Glutamatergic neuron (in vitro differentiated cells): ENCODE measurements around the gene IQCC. TPM values are rescaled to one million over a fixed set of nuclear protein-coding genes. Genes with fewer than 3 reads are reported as not detected.
A peak's percentile ranks its signal among the peaks of the same experiment; 100 is the strongest.
"Not testable (repeated sequence)": the region's sequence is repeated elsewhere in the genome, so short reads cannot be mapped to it uniquely, and the experiment has no call there.

Experiments used
- DNase-seq: peaks from one replicate; pipeline ENCODE4 v3.0.0; 2022
- H3K27ac Mint-ChIP-seq: one replicate; pipeline ENCODE4 v1.8.0; 2020; ENCODE audit warnings: mild to moderate bottlenecking, mixed read lengths, inconsistent platforms; ENCODE audit not compliant: unreplicated experiment
- H3K27me3 Mint-ChIP-seq: one replicate; pipeline ENCODE4 v1.8.0; 2020; ENCODE audit warnings: mild to moderate bottlenecking, moderate library complexity, mixed read lengths, inconsistent platforms; ENCODE audit not compliant: unreplicated experiment
- H3K36me3 Mint-ChIP-seq: one replicate; pipeline ENCODE4 v1.8.0; 2020; ENCODE audit warnings: mild to moderate bottlenecking, mixed read lengths, inconsistent platforms; ENCODE audit not compliant: unreplicated experiment
- H3K4me1 Mint-ChIP-seq: one replicate; pipeline ENCODE4 v1.8.0; 2020; ENCODE audit warnings: mild to moderate bottlenecking, low read depth, mixed read lengths, inconsistent platforms; ENCODE audit not compliant: unreplicated experiment
- H3K4me3 Mint-ChIP-seq: one replicate; pipeline ENCODE4 v1.8.0; 2020; ENCODE audit warnings: mild to moderate bottlenecking, mixed read lengths, inconsistent platforms; ENCODE audit not compliant: unreplicated experiment
- H3K9me3 Mint-ChIP-seq: one replicate; pipeline ENCODE4 v1.8.0; 2020; ENCODE audit warnings: mild to moderate bottlenecking, moderate library complexity, mixed read lengths, inconsistent platforms; ENCODE audit not compliant: unreplicated experiment
- long read RNA-seq: library from polyadenylated mRNA; unstranded; transcript quantifications from one replicate; pipeline ENCODE4 v2.0.0, GENCODE V29; 2020; ENCODE audit not compliant: unreplicated experiment
- total RNA-seq: library from RNA; stranded (reverse); fragmentation: NEBNext Ultra II Directional; extraction: Animal tissue kit (Norgen Biotek cat#: 25700); gene quantifications from one replicate; pipeline ENCODE4 v1.2.1, GENCODE V29; 2021; ENCODE audit not compliant: unreplicated experiment
- TF ChIP-seq, protein P1 (sequence below): fragments of 200-600 bp; sonication (generic); IDR thresholded peaks from one replicate; pipeline ENCODE4 v1.5.0; 2021; ENCODE audit not compliant: partially characterized antibody, unreplicated experiment

Gene IQCC
- 2.7 TPM for total RNA-seq
- long read RNA-seq, partial matches to known transcripts, result 0 of 3 reads
- long read RNA-seq, other reads (novel, unspliced or antisense), result 1 of 3 reads

DNA sequence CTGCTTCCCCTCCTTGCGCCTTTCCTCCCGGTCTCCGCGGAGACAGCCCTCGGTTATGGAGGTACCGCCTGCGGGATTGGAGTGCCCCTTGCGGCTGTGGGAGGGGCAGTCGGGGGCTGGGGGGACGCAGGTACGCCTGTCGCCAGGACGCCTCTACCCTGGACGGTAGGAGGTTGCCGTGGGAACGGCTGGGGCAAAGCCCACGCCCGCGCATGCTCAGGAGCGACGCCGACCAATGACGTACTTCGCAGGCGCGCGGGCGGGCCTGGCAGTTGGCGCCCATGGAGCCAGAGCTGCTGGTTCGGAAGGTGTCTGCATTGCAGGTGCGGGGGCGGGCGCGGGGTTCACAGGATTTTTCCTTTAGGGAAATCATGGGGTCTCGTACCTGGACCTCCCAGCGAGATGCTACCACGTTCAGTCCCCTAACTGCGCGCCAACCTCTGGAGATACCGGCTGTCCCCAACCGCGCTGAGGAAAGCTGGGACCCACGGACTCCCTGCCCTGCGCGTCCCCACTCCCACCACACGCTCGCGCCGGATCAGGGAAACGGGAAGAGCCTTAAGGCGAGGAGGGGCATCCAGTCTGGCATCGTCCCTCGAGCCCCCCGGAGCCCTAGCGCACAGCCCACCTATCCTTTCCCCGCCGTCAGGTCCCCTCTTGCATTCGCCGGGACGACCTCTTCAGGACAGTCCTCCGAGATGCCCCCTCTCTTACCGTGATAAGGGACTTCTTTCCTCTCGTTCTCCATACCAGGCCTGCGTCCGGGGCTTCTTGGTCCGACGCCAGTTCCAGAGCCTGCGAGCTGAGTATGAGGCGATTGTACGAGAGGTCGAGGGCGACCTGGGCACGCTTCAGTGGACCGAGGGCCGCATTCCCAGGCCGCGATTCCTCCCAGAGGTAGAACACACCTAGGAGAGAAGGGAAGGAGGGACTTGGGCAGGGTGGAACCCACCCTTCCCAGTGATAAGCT is at the start of gene IQCC:
Gene IQCC, plus strand, starts transcription at position 271 of the 970 bp plus-strand sequence. Its CDS starts 11 bp downstream, at position 282.
- peak; percentile 88 for DNase-seq
- peaks cover 3% of the 10 kb centered on the region for H3K4me1 Mint-ChIP-seq
- H3K27ac Mint-ChIP-seq, result peak within 1 kb of the TSS; percentile 62
- peaks cover 12% of the 10 kb centered on the region for H3K27me3 Mint-ChIP-seq
- peak within 1 kb of the TSS; percentile 91 for H3K4me3 Mint-ChIP-seq
- TF ChIP-seq, protein P1, sequence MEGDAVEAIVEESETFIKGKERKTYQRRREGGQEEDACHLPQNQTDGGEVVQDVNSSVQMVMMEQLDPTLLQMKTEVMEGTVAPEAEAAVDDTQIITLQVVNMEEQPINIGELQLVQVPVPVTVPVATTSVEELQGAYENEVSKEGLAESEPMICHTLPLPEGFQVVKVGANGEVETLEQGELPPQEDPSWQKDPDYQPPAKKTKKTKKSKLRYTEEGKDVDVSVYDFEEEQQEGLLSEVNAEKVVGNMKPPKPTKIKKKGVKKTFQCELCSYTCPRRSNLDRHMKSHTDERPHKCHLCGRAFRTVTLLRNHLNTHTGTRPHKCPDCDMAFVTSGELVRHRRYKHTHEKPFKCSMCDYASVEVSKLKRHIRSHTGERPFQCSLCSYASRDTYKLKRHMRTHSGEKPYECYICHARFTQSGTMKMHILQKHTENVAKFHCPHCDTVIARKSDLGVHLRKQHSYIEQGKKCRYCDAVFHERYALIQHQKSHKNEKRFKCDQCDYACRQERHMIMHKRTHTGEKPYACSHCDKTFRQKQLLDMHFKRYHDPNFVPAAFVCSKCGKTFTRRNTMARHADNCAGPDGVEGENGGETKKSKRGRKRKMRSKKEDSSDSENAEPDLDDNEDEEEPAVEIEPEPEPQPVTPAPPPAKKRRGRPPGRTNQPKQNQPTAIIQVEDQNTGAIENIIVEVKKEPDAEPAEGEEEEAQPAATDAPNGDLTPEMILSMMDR, result no peak
- peaks cover 14% of the 10 kb centered on the region for H3K9me3 Mint-ChIP-seq
- H3K36me3 Mint-ChIP-seq, result no peaks in the 10 kb centered on the region

DNA sequence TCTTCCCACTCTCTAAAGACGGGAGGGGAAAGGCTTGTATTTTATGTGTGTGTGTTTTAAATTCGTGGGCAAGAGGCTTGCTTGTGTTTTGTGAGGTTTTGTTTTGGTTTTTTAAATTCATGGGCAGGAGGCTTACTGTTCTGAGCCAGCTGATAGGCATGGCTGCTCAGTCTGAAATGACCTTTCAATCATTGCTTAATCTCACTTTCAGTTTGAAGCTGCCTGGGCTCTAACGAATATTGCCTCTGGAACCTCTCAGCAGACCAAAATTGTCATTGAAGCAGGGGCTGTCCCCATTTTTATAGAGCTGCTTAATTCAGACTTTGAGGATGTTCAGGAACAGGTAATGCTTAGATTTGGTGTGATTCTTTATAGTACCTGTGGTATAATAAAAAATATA is 46.3 kb upstream of the IQCC start:
- H3K27ac Mint-ChIP-seq, result no peak overlapping the region
- H3K9me3 Mint-ChIP-seq, result no peaks in the 10 kb centered on the region
- H3K36me3 Mint-ChIP-seq, result peaks cover 4% of the 10 kb centered on the region

DNA sequence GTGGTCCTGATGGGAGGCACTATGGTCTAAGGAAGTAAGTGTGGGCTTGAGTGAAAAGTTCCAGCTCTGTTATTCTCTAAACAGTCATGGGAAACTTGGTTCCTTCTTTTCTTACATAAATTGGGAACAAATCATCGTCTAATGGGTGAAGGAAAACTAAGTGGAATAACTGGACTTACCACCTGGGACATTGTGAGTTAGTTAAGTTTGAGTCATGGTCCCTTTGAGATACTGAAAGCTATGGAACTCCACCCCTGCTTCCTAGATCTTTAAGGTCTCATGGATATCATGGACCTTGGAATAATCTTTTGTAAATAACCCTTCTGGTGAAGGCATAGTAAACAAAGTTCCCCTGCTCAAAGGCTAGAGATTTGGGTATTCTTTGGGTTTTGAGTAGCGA is 42.1 kb upstream of the IQCC start:
- Mint-ChIP-seq H3K9me3 (peaks cover 2% of the 10 kb centered on the region), H3K27me3 (no peaks in the 10 kb centered on the region), H3K27ac (no peak overlapping the region), H3K4me3 (no peak overlapping the region), H3K4me1 (no peaks in the 10 kb centered on the region), H3K36me3 (peaks cover 5% of the 10 kb centered on the region)
- TF ChIP-seq, protein P1, result no peak
- DNase-seq, result no peak

More for the DNA sequence above, 46.3 kb upstream of the IQCC start:
- Mint-ChIP-seq H3K4me3 (no peak overlapping the region), H3K4me1 (no peaks in the 10 kb centered on the region), H3K27me3 (peaks cover 2% of the 10 kb centered on the region)
- no peak for DNase-seq
- TF ChIP-seq, protein P1, result no peak

DNA sequence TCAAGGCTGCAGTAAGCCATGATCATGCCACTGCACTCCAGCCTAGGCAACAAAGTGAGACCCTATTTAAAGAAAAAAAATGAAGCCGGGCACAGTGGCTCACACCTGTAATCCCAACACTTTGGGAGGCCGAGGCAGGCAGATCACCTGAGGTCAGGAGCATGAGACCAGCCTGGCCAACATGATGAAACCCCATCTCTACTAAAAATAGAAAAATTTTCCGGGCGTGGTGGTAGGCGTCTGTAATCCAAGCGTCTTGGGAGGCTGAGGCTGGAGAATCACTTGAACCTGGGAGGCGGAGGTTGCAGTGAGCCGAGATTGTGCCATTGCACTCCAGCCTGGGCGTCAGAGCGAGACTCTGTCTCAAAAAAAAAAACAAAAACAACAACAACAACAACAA is 39.8 kb upstream of the IQCC start:
- H3K27me3 Mint-ChIP-seq, DNase-seq, H3K4me3 Mint-ChIP-seq, H3K9me3 Mint-ChIP-seq, H3K27ac Mint-ChIP-seq, H3K4me1 Mint-ChIP-seq: not testable (repeated sequence)
- peaks cover 10% of the 10 kb centered on the region for H3K36me3 Mint-ChIP-seq

DNA sequence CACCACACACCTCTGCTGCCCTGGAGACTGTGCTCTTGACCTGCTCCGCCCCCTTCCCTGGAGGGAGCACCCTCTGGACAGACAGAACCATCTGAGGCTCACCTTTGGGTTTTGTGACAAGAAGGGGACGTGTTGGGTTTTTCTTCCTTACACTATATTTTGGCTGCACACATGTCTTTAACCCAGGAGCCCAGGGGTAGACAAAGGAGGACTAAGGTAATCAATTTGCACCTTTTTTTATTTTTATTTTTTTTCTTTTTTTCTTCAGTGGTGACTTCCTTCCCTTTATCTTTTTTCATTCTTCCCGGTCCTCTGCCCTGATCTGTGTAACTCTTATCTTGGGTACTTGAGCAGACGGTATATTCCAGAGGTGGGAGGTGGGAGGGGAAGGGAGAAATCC is 34.5 kb upstream of the IQCC start:
- Mint-ChIP-seq H3K27ac (no peak overlapping the region), H3K9me3 (no peaks in the 10 kb centered on the region), H3K27me3 (no peaks in the 10 kb centered on the region), H3K36me3 (peaks cover 6% of the 10 kb centered on the region), H3K4me3 (no peak overlapping the region), H3K4me1 (no peaks in the 10 kb centered on the region)
- TF ChIP-seq, protein P1, result no peak
- no peak for DNase-seq
